ENCODE results near the gene EDIL3.

The EDIL3 gene, protein sequence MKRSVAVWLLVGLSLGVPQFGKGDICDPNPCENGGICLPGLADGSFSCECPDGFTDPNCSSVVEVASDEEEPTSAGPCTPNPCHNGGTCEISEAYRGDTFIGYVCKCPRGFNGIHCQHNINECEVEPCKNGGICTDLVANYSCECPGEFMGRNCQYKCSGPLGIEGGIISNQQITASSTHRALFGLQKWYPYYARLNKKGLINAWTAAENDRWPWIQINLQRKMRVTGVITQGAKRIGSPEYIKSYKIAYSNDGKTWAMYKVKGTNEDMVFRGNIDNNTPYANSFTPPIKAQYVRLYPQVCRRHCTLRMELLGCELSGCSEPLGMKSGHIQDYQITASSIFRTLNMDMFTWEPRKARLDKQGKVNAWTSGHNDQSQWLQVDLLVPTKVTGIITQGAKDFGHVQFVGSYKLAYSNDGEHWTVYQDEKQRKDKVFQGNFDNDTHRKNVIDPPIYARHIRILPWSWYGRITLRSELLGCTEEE

DNA sequence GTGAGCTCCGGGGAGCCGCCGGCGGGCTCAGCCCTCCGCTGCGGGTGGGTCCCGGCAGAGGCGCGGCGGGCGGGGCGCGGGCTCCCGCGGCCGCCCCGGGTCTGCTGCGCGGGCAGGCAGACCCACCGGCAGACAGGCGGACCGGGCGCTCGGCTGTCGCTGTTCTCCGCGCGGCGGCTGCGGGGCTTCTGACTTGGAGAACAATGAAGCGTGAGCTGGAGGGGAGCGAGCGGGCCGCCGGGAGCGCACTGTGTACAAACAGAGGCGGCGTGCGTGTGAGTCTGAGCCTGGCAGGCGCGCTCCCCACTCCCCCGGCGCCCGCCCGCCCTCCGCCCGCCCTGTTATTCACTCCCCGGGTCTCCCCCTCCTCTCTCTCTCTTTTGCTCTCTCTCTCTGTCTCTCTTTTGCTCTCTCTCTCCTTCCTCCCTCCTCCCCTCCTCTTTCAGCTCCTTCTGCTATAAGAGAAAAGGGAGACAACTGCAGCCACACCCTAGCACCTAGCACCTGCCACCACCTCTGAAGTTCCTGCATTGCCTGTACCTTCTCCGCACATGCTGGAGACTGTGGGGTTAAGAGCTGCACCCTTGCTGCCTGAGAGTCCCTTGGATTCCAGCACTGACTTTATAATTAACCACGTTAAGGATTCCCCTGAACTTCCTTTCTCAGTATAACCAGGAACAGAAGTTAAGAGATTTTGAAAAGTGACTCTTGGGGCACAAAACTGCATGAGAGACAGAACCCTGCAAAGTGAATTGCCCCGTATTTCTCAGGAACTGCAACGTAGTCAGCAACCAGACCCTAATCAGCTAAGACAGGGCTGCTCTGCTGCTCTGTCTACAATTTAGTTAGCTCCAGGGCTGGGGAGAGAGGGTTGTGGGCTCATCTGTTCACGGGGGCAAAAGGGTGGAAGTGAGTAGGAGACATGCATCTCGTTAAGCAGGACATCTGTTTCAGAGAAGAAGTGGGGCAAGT, at the start of gene EDIL3:
Gene EDIL3, minus strand, starts transcription at position 277 of the 972 bp plus-strand sequence. CDS start 506 bp downstream, outside the sequence.
- H3K27ac Mint-ChIP-seq = no peak within 1 kb of the TSS
- H3K9me3 Mint-ChIP-seq = no peaks in the 10 kb centered on the region
- no peak within 1 kb of the TSS for H3K4me3 Mint-ChIP-seq
- CTCF ChIA-PET = interaction anchor here (0.6 kb wide), 1 partner anchor 893 kb away, joined by 3 read pairs; no protein-coding TSS in a partner anchor
- H3K36me3 Mint-ChIP-seq = no peaks in the 10 kb centered on the region
- peaks cover 45% of the 10 kb centered on the region for H3K27me3 Mint-ChIP-seq
- H3K4me1 Mint-ChIP-seq = peaks cover 5% of the 10 kb centered on the region
- DNase-seq = no peak

DNA sequence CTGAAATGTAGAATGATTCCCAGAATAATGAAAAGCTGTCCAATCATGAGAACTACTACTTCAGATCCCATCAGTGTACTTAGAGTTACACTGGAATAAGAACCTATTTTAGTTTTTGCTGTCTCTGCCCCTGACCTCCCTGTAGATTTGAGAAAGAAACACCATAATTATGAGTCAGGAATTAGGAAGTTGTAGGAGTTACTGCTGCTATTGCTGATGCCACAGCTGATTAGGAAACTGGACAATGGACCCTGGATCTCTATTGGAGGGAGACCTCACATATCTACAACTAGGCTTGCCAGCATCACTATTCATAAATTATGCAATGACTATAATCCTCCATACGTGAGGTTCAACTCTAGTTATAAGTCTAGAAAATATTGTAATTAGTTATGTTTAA, 48.8 kb upstream of the EDIL3 start:
- no peak for DNase-seq
- no peak overlapping the region for H3K4me3 Mint-ChIP-seq
- CTCF ChIA-PET = no interaction called here
- H3K4me1 Mint-ChIP-seq = no peaks in the 10 kb centered on the region
- peaks cover 2% of the 10 kb centered on the region for H3K9me3 Mint-ChIP-seq
- H3K36me3 Mint-ChIP-seq = no peaks in the 10 kb centered on the region
- H3K27ac Mint-ChIP-seq = no peak overlapping the region
- H3K27me3 Mint-ChIP-seq = no peaks in the 10 kb centered on the region

DNA sequence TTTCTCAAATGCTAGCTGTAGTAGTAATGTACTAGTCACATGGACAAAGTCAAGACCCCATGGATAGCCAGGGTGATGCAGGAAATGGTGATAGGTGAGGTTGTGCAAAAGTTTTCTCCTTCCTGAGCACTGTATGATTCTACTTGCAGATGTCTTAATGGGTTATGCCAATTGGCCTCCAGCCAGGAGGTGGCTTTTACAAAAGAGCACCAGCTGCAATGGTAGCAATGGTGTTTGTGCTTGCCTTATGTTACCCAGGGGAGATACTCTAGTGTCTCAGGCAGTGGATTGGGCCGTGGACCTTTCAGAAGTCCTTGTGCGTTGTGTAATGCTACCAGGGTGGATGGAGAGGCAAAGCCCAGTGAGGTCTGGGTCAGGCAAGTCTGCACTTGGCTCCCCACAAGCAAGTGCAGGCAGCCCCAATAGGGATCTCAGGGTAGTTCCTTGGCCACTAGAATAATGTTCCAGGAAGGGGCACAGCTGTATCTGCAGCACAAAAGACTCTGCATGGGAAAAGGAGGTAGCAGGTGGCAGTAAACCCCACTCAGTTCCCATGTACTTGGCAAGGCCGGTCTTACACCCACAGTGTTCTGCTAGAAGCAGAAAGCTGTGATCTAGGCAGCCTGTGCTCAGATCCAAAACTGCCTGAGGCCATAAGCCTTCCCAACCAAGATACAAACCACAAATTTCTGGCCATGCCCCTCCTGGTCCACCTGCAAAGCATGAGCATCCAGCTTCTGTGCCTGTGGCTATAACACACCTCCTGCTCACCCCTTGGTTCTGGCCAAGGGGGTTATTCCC, 46.4 kb upstream of the EDIL3 start:
- Mint-ChIP-seq H3K4me1 (no peaks in the 10 kb centered on the region), H3K4me3 (no peak overlapping the region), H3K27ac (no peak overlapping the region), H3K36me3 (no peaks in the 10 kb centered on the region), H3K27me3 (no peaks in the 10 kb centered on the region), H3K9me3 (peaks cover 2% of the 10 kb centered on the region)
- CTCF ChIA-PET = no interaction called here
- no peak for DNase-seq

DNA sequence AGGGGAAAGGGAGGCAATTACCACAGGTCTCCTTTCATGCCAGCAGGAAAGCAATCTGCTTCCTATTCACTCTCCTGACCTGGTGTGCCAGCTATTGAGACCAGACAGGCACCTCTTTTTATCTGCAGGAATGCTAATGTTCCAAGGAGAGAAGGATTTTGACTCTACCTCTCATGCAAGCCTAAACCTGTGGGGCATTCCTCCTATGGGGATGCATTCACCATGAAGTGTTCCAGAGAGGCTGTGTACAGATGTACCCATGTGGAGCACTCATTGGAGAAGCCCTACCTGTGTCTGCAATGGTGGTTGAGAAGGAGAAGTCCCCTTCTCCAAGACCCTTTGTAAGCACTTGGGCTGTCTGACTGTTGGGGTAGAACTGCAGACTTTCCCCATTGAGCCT, 45.4 kb upstream of the EDIL3 start:
- Mint-ChIP-seq H3K4me1 (no peaks in the 10 kb centered on the region), H3K27me3 (no peaks in the 10 kb centered on the region), H3K9me3 (peaks cover 2% of the 10 kb centered on the region), H3K4me3 (no peak overlapping the region), H3K36me3 (no peaks in the 10 kb centered on the region), H3K27ac (no peak overlapping the region)
- DNase-seq = no peak
- CTCF ChIA-PET = no interaction called here

DNA sequence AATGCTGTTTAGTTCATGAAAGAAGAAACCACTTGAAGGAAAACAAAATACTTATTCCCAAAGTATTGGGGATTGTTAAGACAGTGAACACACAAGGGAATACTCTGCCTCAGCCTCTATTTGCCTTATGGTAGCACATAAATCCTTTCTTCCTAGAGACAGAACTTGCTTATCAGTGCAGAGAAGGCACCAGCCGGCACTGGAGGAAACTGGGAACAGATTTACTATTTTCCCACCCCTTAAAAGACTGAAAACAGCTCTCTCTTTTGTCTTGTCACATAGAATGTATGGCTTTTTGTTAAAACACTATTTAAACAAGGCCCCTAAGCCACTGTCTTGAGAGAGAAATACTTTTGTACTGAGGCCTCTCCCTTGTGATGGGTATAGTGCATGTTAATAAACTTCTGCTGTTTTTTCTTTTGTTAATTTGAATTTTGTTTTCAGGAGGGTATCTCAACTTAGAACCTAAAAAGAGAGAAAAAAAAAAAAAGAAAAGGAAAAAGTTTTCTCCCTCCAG, 40.7 kb upstream of the EDIL3 start:
- CTCF ChIA-PET = no interaction called here
- no peaks in the 10 kb centered on the region for H3K36me3 Mint-ChIP-seq
- H3K4me3 Mint-ChIP-seq = no peak overlapping the region
- no peak for DNase-seq
- no peak overlapping the region for H3K27ac Mint-ChIP-seq
- H3K9me3 Mint-ChIP-seq = peaks cover 2% of the 10 kb centered on the region
- H3K27me3 Mint-ChIP-seq = no peaks in the 10 kb centered on the region
- no peaks in the 10 kb centered on the region for H3K4me1 Mint-ChIP-seq

DNA sequence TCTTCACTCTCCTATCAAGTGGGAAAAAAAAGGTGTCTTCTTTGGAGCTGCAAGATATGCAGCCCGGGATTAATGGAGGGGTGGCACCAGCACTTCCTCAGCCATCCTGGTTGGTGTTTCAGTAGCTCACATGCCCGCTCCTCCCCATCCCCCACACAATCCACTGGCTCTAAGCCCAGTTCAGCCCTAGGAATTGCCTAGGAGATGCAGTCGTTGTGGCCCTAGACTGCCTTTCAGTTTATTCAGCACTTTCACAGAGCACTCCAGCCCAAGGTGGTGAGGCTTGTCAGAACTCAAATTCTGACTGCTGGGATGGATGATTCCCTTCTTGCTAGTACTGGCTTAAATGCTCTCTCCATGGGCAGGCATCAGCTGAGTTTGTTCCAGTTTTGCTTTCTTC, 35.1 kb upstream of the EDIL3 start:
- H3K9me3 Mint-ChIP-seq = peaks cover 7% of the 10 kb centered on the region
- no peaks in the 10 kb centered on the region for H3K4me1 Mint-ChIP-seq

DNA sequence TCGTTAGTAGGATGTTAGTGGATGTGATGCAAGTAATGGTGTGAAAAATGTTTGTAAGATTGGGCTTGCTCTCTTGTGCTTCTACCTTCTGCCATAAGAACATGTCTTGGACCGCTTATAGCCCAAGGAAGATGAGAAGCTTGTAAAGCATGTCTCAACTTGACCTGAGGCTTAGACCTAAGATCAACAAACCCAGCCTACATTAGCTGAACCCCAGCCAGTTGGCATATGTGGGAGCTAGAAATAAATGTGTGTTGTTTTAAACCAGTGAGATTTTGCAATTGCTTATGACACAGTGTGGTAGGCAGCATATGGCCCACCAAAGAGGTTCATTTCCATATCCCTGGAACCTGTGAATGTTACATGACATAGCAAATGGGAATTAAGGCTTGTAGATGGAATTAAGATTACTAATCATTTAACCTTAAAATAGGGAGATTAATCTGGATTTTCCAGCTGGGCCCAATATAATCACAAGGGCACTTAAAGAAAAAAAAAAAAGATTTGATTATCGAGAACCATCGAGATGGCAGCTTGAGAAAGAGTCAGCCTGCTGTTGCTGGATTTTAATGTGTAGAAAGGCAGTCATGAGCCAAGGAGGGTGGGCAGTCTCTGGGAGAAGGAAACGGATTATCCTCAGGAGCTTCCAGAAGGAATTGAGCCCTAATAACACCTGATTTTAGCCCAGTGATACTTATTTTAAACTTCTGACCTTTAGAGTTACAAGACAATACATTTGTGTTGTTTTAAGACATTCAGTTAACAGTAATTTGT, 27.3 kb upstream of the EDIL3 start:
- Mint-ChIP-seq H3K4me3 (no peak overlapping the region), H3K27ac (no peak overlapping the region), H3K36me3 (no peaks in the 10 kb centered on the region), H3K4me1 (no peaks in the 10 kb centered on the region), H3K9me3 (peaks cover 3% of the 10 kb centered on the region), H3K27me3 (no peaks in the 10 kb centered on the region)
- no peak for DNase-seq
- CTCF ChIA-PET = no interaction called here

More for the DNA sequence above, 35.1 kb upstream of the EDIL3 start:
- Mint-ChIP-seq H3K4me3 (no peak overlapping the region), H3K36me3 (no peaks in the 10 kb centered on the region), H3K27me3 (no peaks in the 10 kb centered on the region), H3K27ac (no peak overlapping the region)
- CTCF ChIA-PET = no interaction called here
- no peak for DNase-seq

DNA sequence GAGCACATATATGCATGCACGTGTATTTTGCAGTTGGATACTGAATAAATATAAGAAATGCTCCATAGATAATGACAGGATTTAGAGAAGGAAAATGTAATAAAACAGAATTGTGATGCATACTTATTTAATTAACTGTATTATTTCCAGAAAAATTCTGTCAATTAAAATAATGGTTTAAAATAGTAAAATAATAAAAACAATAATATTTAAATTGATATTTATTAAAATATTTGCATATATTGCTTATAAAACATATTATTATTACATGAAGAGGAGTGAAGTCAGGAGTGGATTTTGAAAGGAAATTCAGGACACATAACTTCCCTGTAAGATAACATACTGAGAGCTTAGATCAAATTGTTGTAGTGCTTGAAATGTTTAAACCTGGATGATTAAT, 21.4 kb upstream of the EDIL3 start:
- DNase-seq = no peak
- Mint-ChIP-seq H3K36me3 (no peaks in the 10 kb centered on the region), H3K9me3 (no peaks in the 10 kb centered on the region), H3K27me3 (no peaks in the 10 kb centered on the region), H3K4me3 (no peak overlapping the region), H3K4me1 (no peaks in the 10 kb centered on the region), H3K27ac (no peak overlapping the region)
- CTCF ChIA-PET = no interaction called here

DNA sequence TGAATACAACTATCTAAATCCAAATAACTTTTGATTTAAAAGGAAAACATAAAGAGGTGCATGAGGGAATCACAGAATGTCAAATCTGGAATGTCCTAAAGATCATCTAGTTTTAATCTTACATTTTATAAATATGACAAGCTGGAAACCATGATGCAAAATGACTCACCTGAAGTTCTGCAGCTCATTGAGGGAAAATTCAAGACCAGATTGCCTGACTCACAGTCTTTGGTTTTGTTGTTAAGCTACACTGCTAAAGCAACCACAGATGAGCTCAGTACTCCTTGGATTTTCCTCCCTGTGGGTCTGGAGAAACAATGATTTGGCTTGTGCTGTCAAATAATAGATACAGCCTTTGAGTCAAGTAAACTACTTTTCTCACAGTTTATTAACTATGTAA, 19.1 kb upstream of the EDIL3 start:
- Mint-ChIP-seq H3K4me3 (no peak overlapping the region), H3K4me1 (no peaks in the 10 kb centered on the region), H3K27ac (no peak overlapping the region), H3K9me3 (no peaks in the 10 kb centered on the region), H3K27me3 (no peaks in the 10 kb centered on the region), H3K36me3 (no peaks in the 10 kb centered on the region)
- no peak for DNase-seq
- CTCF ChIA-PET = no interaction called here

DNA sequence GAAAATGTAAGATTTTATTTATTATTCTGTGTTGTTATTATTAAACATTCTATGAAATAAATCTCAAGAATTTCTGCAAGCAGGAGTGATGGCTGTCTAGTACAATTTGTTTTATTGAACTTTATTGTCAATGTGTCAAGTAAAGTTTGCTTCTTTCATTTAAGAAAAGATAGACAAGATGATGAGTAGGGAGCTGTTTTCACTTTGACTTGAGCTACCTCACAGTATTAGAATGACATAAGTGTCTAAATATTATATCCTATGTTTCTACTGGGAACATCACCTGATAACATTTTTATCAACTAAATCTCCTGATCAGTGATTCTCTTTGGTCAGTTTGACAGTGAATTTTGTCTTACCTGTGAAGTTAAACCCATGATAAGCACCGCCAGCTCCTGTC, 12.7 kb upstream of the EDIL3 start:
- H3K27ac Mint-ChIP-seq = no peak overlapping the region
- CTCF ChIA-PET = no interaction called here
- H3K4me3 Mint-ChIP-seq = no peak overlapping the region
- no peaks in the 10 kb centered on the region for H3K36me3 Mint-ChIP-seq
- H3K27me3 Mint-ChIP-seq = no peaks in the 10 kb centered on the region
- H3K4me1 Mint-ChIP-seq = no peaks in the 10 kb centered on the region
- no peak for DNase-seq
- no peaks in the 10 kb centered on the region for H3K9me3 Mint-ChIP-seq

DNA sequence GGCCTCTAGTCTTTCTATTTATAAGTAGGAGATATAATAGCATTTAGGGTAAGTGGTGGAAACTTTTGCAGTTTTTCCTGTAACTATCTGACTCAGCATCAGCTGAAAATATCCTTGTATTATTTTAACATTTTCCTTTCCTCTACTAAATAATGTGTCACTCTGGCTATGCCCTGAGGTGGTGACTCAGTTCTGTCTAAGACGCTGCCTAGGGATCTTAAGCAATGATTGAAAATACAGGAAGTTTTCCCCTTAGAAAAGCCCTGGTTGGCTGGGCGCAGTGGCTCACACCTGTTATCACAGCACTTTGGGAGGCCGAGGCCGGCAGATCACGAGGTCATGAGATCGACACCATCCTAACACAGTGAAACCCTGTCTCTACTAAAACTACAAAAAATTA, 9.3 kb upstream of the EDIL3 start:
- CTCF ChIA-PET = no interaction called here
- H3K9me3 Mint-ChIP-seq = no peaks in the 10 kb centered on the region
- no peaks in the 10 kb centered on the region for H3K36me3 Mint-ChIP-seq
- DNase-seq = no peak
- no peaks in the 10 kb centered on the region for H3K4me1 Mint-ChIP-seq
- no peak overlapping the region for H3K27ac Mint-ChIP-seq
- H3K4me3 Mint-ChIP-seq = no peak overlapping the region
- no peaks in the 10 kb centered on the region for H3K27me3 Mint-ChIP-seq

DNA sequence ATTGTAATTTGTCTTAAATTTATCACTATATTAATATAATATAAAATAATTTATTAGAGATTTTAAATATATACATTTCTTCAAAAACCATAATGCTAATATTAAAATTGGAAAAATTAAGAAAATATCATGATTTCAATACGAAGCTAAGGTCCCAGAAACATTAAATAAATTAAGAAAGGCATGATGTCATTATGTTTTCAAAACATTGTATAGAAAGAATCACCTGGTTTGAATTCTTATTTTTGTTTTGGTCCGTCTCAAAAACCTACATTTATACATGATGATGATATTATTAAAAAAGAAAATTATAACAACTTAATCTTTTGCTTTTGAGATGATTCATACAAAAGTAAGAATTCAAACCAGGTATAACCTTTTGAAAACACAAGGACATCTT, 8.2 kb upstream of the EDIL3 start:
- H3K4me1 Mint-ChIP-seq = no peaks in the 10 kb centered on the region
- H3K36me3 Mint-ChIP-seq = no peaks in the 10 kb centered on the region
- no peak overlapping the region for H3K4me3 Mint-ChIP-seq
- CTCF ChIA-PET = no interaction called here
- no peaks in the 10 kb centered on the region for H3K9me3 Mint-ChIP-seq
- no peaks in the 10 kb centered on the region for H3K27me3 Mint-ChIP-seq
- DNase-seq = no peak
- no peak overlapping the region for H3K27ac Mint-ChIP-seq

DNA sequence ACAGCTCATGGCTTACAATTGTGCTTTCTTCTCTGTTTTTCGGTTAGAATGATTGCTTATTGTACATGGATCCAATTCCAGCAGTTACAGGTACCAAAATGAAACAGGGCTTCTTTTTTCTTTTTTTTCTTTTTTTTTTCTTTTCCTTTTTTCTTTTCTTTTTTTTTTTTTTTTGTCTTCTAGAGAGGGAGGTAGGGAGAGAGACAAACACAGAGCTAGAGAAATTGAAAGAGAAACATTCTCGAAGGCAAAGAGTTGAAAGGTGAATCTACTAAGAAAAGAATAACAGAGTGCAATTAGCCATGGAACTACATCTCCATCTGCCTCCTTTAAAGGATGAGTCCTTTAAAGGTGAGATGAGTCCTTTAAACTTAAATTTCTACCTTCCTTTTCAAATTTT, 1.0 kb upstream of the EDIL3 start:
- H3K9me3 Mint-ChIP-seq = no peaks in the 10 kb centered on the region
- H3K4me1 Mint-ChIP-seq = peaks cover 5% of the 10 kb centered on the region
- no peaks in the 10 kb centered on the region for H3K36me3 Mint-ChIP-seq
- H3K27ac Mint-ChIP-seq = no peak overlapping the region
- no peak overlapping the region for H3K4me3 Mint-ChIP-seq
- no peak for DNase-seq
- CTCF ChIA-PET = no interaction called here
- peaks cover 45% of the 10 kb centered on the region for H3K27me3 Mint-ChIP-seq
